Endothelial cell of umbilical vein (primary cell): ENCODE measurements around the gene LAMC3.

Experiments used
- EZH2 ChIP-seq: IDR thresholded peaks from 2 replicates; pipeline ENCODE4 v1.6.1; 2012; ENCODE audit warnings: borderline replicate concordance, low read depth, mild to moderate bottlenecking, moderate library complexity, low read length, inconsistent platforms; ENCODE audit not compliant: severe bottlenecking
- POLR2A ChIP-seq: IDR thresholded peaks from 2 replicates; pipeline ENCODE4 v1.6.1; 2012; ENCODE audit warnings: low read depth, mild to moderate bottlenecking, control low read depth, low read length
- TF ChIP-seq, protein P1 (sequence below), 2 donors: IDR thresholded peaks; 1 replicate in 1 of 2; 2 replicates in 1 of 2; pipeline ENCODE4 v1.5.1; 2011; ENCODE audit warnings: low read length in 2 of 2, mild to moderate bottlenecking in 2 of 2, moderate library complexity in 2 of 2, control low read depth in 1 of 2, inconsistent platforms in 1 of 2, low read depth in 1 of 2; ENCODE audit not compliant: insufficient read depth in 1 of 2; ENCODE audit errors: extremely low read depth in 1 of 2

DNA sequence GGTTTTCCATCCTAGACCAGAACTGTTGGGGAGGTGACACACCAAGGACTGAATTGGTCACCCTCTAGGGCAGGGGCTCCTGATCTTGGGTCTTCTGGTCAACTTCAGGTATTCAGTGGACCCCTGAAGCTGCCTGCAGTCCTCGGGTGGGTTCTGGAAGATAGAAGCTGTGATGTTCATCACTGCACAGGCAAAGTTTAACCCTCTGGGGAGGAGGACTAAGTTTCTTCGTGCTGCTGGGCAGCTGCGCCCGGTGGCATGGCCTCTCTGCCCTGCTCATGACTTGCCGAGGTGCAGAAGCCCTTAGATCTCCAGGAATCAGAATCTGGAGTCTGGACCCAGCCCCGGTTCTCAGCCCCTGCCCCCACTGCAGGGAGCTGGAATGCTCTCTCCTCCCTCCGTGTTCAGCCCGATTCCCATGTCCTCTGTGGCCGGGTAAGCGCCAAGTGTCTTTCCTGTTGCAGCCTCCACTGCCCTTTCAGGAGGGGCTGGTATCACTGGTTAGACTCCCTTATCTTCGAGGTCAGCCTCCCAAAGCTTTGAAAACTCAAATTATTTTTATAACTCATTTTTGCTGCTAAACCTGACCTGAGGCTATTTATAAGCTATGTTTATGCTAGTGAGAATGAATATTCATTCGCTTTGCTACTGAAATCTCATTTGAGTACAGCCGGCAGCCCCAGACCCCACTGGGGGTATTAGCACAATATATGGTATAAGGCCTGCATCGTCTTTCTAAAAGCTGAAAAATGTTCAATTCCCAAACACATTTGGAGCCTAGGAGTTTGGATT, 1.7 kb downstream of the LAMC3 start:
- TF ChIP-seq, protein P1, sequence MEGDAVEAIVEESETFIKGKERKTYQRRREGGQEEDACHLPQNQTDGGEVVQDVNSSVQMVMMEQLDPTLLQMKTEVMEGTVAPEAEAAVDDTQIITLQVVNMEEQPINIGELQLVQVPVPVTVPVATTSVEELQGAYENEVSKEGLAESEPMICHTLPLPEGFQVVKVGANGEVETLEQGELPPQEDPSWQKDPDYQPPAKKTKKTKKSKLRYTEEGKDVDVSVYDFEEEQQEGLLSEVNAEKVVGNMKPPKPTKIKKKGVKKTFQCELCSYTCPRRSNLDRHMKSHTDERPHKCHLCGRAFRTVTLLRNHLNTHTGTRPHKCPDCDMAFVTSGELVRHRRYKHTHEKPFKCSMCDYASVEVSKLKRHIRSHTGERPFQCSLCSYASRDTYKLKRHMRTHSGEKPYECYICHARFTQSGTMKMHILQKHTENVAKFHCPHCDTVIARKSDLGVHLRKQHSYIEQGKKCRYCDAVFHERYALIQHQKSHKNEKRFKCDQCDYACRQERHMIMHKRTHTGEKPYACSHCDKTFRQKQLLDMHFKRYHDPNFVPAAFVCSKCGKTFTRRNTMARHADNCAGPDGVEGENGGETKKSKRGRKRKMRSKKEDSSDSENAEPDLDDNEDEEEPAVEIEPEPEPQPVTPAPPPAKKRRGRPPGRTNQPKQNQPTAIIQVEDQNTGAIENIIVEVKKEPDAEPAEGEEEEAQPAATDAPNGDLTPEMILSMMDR (IDR thresholded peaks at IDR 0.05; ENCODE audit: extremely low read depth in 1 of 2, insufficient read depth in 1 of 2, low read depth in 1 of 2, low read length in 2 of 2), result no peak
- TF ChIP-seq EZH2 (no peak), POLR2A (no peak)
